Stimulated activated CD8-positive, alpha-beta memory T cell treated with anti-CD3 and anti-CD28 coated beads, Interleukin-15, amount 100 ng/mL, for 1 hour (primary cell): Measurements from ENCODE around the gene WDR6.

Experiments used
- DNase-seq: peaks from one replicate; pipeline ENCODE4 v3.0.0-alpha.2; 2020; ENCODE audit warnings: low read depth

WDR6 gene

GRCh38 chr3:49007068-49007770 is at the start of gene WDR6:
TSS of gene WDR6 (plus strand) at chr3:49007391. CDS start at chr3:49007432, 41 bp downstream.
- DNase-seq: peak; percentile 87

GRCh38 chr3:48960841-48961413 is 46.3 kb upstream of the WDR6 start:
- DNase-seq: no peak

GRCh38 chr3:48962340-48962739 is 44.9 kb upstream of the WDR6 start:
- no peak for DNase-seq

GRCh38 chr3:48962939-48963338 is 44.3 kb upstream of the WDR6 start:
- no peak for DNase-seq

GRCh38 chr3:48963591-48963990 is 43.6 kb upstream of the WDR6 start:
- DNase-seq: no peak

GRCh38 chr3:48966367-48966766 is 40.8 kb upstream of the WDR6 start:
- DNase-seq: no peak

- no peak for DNase-seq
These were observed 40.3 kb upstream of the WDR6 start for GRCh38 chr3:48966876-48967361.

- no peak for DNase-seq
These were observed 36.6 kb upstream of the WDR6 start for GRCh38 chr3:48970586-48970985.

GRCh38 chr3:48974076-48974864 is 32.9 kb upstream of the WDR6 start:
- no peak for DNase-seq

- no peak for DNase-seq
These were observed 27.7 kb upstream of the WDR6 start for GRCh38 chr3:48979451-48979850.

GRCh38 chr3:48980295-48980694 is 26.9 kb upstream of the WDR6 start:
- no peak for DNase-seq

GRCh38 chr3:48982016-48982415 is 25.2 kb upstream of the WDR6 start:
- no peak for DNase-seq

GRCh38 chr3:48982686-48983085 is 24.5 kb upstream of the WDR6 start:
- no peak for DNase-seq

- no peak for DNase-seq
These were observed 24.1 kb upstream of the WDR6 start for GRCh38 chr3:48983096-48983495.

- no peak for DNase-seq
These were observed 22.5 kb upstream of the WDR6 start for GRCh38 chr3:48984663-48985062.

- no peak for DNase-seq
These were observed 21.3 kb upstream of the WDR6 start for GRCh38 chr3:48985831-48986376.

- no peak for DNase-seq
These were observed 17.9 kb upstream of the WDR6 start for GRCh38 chr3:48989126-48989795.

GRCh38 chr3:48989796-48990635 is 17.2 kb upstream of the WDR6 start, which contains the start of gene P4HTM:
TSS of gene P4HTM (plus strand) at chr3:48990241. CDS start at chr3:48990257, 16 bp downstream.
- peak; percentile 58 for DNase-seq

GRCh38 chr3:48990636-48991469 is 16.3 kb upstream of the WDR6 start:
- no peak for DNase-seq
